Measurements from ENCODE around the gene SPRR2E.
"Not testable (repeated sequence)": the region's sequence is repeated elsewhere in the genome, so short reads cannot be mapped to it uniquely, and the experiment has no call there.

Gene SPRR2E

DNA sequence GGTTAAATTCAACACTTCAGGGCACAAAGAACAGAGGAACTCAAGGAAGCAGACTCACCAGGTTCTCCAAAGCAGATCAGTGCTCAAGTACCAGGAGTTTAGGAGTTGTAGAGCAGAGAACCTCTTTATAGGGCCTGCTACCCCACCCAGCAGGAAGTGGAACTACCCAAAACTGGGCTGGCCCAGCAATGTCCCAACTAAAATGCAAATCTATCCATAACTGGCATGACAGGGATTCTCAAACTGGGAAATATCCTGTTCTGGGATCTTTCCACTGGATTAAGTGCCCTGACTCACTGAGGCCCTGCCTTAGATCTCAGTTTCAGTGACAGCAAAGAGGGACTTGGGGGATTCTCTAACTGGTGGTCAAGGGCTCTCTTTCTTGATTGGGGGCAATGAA, at the start of gene SPRR2E:
TSS of gene SPRR2E (minus strand) at position 101 of the 400 bp plus-strand sequence. CDS start 775 bp downstream, outside the sequence.
- DNase-seq (ENCODE audit: low read depth in 3 of 3, low spot score in 1 of 3), result no peak

DNA sequence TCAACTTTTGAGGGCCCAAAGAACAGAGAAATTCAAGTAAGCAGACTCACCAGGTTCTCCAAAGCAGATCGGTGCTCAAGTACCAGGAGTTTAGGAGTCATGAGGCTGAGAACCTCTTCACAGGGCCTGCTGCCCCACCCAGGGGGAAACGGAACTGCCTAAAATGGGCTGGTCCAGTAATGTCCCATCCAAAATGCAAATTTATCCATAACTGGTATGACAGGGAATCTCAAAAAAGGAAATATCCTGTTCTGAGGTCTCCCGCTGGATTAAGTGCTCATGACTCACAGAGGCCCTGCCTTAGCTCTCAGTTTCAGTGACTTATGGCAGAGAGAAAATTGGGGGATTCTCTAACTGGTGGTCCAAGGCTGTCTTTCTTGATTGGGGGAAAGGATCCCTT, 47.1 kb upstream of the SPRR2E start:
- no peak for DNase-seq (ENCODE audit: low read depth in 3 of 3, low spot score in 1 of 3)

DNA sequence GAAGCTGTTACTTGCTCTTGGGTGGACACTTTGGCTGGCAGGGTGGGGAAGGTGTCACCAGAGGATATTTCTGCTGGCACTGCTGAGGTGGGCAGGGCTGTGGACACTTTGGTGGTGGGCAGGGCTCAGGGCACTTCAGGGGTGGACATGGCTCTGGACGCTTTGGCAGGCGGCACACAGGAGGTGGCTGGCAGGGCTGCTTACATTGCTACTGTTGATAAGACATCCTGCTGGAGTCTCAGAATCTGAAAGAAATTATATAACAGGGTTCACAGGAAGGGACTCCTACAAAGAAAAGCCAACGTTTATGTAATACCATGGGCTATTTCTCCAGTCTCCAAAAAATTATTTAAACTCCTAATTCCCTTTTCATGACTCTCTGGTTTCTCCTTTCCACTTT, 46.2 kb upstream of the SPRR2E start:
- no peak for DNase-seq (ENCODE audit: low read depth in 3 of 3, low spot score in 1 of 3)

DNA sequence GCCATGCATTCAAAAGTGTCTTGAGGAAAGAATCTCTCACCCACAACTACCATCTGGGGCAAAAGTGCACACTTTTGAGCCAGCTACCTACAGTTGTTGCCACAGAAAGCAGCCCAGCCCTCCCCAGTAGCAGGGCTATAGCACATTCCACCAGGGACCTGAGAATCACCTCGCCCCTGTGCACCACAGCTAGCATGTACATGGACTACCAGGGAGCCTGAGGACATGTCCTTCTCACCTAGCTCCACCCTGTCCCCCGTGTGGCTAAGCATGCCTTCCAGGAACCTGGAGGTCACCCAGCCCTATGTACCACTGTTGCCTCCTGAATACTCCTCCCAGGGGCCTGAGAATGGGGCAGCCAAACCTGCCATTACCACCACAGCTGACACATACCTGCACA, 39.4 kb upstream of the SPRR2E start:
- DNase-seq (ENCODE audit: low read depth in 3 of 3, low spot score in 1 of 3), result no peak

DNA sequence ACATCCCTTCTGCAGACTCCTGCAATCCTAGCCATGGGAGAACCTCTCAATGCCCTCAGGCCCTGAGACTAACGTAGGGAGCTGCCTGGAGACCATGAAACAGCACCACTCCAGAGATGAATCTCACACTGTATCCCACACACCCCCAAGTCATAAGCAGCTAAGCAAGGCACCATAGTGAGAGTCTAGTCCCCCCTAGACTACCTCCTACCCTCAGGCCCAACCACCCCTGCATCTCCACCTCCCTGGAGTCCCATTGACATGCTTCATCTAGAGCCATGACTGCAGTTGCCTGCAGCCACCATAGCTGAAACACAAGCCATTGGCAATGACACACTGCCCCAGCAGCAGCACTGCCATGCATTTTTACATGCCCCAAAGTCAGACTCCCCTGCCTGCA, 38.9 kb upstream of the SPRR2E start:
- no peak for DNase-seq (ENCODE audit: low read depth in 3 of 3, low spot score in 1 of 3)

DNA sequence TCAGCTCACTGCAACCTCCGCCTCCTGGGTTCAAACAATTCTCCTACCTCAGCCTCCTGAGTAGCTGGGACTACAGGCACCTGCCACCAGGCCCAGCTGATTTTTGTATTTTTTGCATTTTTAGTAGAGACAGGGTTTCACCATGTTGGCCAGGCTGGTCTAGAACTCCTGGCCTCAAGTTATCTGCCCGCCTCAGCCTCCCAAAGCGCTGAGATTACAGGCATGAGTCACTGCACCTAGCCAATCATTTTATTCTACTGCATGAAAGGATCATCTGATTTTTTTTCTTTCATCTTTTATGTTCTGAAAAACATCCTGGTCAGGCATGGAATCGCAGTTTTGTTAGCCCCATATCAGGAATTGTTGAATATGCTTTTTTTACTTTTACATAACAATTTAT, 34.4 kb upstream of the SPRR2E start:
- not testable (repeated sequence) for DNase-seq (ENCODE audit: low read depth in 3 of 3, low spot score in 1 of 3)

DNA sequence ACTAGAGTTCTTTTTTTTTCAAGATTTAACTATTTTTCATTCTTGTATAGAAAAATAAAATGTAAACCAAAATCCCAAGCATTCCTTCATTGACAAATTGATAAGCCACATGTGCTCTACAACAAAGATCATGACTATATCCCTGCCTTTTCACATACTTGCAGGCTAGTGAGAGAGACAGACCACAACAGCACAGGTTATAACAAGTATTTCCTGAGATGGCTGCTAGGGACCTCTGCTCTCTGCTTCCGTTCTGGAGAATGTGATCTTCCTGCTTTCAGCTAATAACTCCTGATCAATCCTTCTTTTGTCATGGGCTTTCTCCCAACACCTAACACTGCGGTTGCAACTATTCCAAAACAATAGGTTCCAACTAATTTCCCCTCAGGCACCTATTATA, 33.0 kb upstream of the SPRR2E start:
- DNase-seq (ENCODE audit: low read depth in 3 of 3, low spot score in 1 of 3), result no peak

DNA sequence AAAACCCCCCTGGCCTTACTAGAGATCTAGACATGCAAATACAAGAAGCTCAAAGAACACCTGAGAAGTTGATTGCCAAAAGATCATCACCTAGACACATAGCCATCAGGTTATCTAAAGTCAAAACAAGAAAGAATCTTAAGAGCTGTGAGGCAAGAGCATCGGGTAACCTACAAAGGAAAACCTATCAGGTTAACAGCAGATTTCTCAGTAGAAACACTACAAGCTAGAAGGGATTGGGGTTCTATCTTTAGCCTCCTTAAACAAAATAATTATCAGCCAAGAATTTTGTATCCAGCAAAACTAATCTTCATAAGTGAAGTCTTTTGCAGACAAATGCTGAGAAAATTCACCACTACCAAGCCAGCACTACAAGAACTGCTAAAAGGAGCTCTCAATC, 31.2 kb upstream of the SPRR2E start:
- DNase-seq (ENCODE audit: low read depth in 3 of 3, low spot score in 1 of 3), result no peak

DNA sequence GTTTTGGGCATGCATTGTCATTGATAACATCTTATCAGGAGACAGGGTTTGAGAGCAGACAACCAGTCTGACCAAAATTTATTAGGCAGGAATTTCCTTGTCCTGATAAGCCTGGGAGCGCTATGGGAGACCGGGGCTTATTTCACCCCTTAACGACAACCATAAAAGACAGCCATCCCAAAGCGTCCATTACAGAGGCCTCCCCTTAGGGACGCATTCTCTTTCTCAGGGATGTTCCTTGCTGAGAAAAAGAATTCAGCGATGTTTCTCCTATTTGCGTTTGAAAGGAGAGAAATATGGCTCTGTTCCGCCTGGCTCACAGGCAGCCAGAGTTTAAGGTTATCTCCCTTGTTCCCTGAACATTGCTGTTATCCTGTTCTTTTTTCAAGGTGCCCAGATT, 29.5 kb upstream of the SPRR2E start:
- not testable (repeated sequence) for DNase-seq (ENCODE audit: low read depth in 3 of 3, low spot score in 1 of 3)

DNA sequence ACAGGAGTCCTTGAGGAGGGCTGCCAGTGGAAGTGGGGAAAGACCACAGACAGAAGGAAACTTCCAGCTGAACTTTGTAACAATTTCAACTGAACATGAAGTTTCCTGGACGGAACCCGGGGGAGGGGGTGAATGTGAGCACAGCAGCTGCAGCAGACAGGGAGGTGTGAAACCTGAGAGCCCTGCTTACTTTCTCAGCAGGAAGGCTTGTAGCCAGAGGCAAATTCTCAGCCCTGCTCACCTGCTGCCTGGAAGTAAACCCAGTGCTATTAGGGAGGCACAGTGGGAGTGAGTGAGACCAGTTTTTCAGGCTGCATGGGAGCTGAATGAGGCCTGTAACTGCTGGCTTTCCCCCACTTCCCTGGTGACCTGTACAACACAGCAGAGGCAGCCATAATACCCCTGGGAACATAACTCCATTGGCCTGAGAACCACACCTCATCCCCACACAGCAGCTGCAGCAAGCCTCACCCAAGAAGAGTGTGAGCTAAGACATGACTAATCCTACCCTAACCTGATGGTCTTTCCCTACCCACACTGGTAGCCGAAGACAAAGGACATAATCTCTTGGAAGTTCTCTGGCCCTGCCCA, 28.6 kb upstream of the SPRR2E start:
- no peak for DNase-seq (ENCODE audit: low read depth in 3 of 3, low spot score in 1 of 3)

DNA sequence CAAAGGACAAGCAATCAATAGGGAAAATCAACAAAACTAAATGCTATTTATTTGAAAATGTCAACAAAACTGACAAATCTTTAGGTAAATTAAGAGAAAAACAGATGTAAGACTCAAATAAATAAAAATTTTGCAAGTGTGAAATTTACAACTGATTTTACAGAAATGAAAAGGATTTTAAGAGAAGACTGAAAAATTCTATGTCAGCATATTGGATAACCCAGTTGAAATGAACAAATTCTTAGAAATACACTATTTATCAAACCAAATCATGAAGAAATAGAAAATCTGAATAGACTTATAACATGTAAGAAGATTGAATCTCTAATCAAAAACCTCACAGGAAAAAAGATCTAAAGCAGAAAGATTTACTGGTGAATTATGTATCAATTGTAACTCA, 26.6 kb upstream of the SPRR2E start:
- DNase-seq (ENCODE audit: low read depth in 3 of 3, low spot score in 1 of 3), result no peak

DNA sequence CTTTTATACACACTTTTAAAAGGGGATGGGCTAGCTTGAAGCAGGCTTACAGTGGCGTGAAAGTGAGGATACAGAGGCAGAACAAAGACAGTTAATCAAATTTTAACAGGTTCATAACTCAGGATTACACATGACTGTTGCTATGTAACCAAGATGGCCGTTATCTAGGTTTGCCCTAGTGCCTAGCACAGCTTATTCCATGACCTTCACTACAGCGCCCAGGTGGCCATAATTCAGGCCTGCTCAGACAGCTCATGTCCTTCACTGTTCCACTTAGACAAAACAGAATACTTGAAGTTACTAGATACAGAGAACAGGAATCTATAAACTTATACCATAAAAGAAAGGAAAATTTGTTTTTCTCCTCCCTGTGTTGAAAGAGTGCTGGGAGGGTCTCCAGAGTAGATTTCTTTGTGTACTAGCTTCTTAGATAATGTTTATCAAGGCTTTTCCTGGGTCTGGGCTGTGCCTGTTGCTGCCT, 25.2 kb upstream of the SPRR2E start:
- no peak for DNase-seq (ENCODE audit: low read depth in 3 of 3, low spot score in 1 of 3)

DNA sequence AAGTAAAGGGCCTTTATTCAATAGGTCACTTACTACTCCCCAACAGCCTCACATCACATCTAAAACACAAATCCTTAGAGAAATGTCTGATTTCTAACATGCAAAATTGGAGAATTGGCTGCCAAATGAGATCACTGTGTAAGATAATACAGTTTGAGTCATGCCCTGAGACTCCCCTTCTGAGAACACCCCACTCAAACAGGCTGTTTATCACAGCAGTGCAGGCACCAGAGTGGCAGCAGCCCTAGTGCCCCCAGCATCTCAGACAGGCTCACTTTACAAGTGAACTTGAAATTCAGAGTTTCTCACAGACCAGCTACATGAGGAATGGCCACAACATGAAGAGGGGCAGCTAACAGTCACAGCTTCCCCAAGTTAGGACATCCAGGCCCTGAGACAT, 20.9 kb upstream of the SPRR2E start:
- DNase-seq (ENCODE audit: low read depth in 3 of 3, low spot score in 1 of 3), result not testable (repeated sequence)

DNA sequence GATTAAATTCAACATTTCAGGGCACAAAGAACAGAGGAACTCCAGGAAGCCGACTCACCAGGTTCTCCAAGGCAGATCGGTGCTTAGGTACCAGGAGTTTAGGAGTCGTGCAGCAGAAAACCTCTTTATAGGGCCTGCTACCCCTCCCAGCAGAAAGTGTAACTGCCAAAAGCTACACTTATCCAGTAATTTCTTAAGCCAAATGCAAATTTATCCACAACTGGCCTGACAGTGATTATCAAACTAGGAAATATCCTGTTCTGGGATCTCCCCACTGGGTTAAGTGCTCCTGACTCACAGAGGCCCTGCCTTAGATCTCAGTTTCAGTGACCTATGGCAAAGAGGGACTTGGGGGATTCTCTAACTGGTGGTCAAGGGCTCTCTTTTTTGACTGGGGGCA, 19.1 kb upstream of the SPRR2E start, which contains the start of gene SPRR2F:
TSS of gene SPRR2F (minus strand) at position 101 of the 400 bp plus-strand sequence. CDS start 783 bp downstream, outside the sequence.
- no peak for DNase-seq (ENCODE audit: low read depth in 3 of 3, low spot score in 1 of 3)

DNA sequence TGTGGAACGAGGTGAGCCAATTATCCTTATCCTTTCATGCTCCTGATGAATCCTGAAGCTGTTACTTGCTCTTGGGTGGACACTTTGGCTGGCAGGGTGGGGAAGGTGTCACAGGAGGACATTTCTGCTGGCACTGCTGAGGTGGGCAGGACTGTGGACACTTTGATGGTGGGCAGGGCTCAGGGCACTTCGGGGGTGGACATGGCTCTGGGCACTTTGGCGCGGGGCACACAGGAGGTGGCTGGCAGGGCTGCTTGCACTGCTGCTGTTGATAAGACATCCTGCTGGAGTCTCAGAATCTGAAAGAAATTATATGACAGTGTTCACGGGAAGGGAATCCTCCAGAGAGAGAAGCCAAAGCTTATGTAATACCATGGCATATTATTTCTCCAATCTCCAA, 18.1 kb upstream of the SPRR2E start:
- not testable (repeated sequence) for DNase-seq (ENCODE audit: low read depth in 3 of 3, low spot score in 1 of 3)

DNA sequence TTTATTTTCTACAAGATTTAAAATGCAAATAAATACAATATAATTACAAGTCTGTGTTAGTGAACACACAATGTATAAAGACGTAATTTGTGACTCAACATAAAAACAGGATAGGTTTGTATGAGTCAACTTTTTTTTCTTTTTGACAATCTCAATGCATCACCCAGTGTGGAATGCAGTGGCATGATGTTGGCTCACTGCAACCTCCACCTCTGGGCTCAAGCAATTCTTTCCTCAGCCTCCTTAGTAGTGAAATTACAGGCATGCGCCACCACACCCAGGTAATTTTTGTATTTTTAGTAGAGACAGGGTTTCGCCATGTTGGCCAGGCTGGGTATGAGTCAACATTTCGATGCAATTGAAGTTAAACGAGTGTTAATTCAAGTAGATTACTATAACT, 5.9 kb upstream of the SPRR2E start:
- DNase-seq (ENCODE audit: low read depth in 3 of 3, low spot score in 1 of 3), result no peak

DNA sequence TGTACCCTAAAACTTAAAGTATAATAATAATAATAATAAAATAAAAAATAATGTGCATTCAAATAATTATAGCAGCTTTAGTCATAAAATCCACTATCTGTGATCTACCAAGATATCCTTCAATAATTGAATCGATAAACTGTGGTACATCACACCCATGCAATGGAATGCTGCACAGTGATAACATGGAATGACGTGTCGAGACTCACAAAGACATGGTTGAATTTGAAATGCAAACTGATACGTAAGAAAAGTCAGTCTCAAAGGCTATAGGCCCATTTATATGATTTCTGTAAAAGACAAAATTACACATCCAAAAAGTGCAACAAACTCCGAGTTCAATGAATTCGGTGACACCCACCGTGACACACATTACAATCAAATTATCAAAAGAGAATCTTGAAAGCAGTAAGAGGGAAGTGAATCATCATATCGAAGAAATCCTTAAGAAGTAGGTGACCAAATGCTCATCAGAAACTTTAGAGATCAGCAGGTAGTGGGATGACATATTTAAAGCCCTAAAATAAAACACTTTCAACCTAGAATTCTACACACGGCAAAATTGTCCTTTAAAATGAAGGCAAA, 5.2 kb upstream of the SPRR2E start:
- DNase-seq (ENCODE audit: low read depth in 3 of 3, low spot score in 1 of 3), result no peak

DNA sequence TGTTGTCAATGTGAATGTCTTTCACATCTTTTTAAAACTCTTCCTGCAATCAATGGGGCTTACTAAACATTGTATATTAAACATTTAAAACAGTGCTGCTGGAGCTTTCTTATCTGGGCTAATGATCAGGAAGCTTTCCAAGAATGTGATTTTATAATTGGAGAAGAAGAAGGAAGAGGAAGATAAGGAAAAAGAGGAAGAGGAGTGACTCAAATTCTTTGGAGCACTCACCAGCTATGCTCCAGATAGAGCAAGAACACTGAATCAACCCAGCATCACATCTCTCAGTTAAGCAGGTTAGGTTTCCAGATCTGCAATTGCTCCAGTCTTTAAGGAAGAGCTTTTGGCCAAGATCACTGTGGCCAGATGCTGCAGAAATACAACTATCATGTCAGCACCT, 1.4 kb upstream of the SPRR2E start:
- no peak for DNase-seq (ENCODE audit: low read depth in 3 of 3, low spot score in 1 of 3)

DNA sequence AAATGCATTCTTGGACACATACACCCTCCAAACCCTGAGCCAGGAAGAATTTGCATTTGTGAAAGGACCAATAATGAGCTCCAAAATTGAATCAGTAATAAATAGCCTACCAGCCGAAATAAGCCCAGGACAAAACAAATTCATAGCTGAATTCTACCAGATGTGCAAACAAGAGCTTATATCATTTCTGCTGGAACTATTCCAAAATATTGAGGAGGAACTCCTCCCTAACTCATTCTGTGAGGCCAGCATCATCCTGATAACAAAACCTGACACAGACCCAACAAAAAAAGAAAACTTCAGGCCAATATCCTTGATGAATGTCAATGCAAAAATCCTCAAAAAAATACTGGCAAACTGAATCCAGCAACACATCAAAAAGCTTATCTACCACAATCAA, 6.7 kb downstream of the SPRR2E start:
- no peak for DNase-seq (ENCODE audit: low read depth in 3 of 3, low spot score in 1 of 3)

DNA sequence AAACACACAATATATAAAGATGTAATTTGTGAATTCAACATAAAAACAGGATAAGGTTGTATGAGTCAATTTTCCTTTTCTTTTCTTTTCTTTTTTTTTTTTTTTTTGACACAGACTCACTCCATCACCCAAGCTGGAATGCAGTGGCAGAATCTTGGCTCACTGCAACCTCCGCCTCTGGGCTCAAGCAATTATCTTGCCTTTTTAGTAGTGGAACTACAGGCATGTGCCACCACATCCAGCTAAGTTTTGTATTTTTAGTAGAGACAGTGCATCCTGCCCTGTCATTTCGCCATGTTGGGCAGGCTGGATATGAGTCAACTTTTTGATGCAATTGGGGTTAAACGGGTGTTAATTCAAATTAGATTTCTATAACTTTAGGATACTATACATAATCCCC, 12.6 kb downstream of the SPRR2E start:
- DNase-seq (ENCODE audit: low read depth in 3 of 3, low spot score in 1 of 3), result no peak

DNA sequence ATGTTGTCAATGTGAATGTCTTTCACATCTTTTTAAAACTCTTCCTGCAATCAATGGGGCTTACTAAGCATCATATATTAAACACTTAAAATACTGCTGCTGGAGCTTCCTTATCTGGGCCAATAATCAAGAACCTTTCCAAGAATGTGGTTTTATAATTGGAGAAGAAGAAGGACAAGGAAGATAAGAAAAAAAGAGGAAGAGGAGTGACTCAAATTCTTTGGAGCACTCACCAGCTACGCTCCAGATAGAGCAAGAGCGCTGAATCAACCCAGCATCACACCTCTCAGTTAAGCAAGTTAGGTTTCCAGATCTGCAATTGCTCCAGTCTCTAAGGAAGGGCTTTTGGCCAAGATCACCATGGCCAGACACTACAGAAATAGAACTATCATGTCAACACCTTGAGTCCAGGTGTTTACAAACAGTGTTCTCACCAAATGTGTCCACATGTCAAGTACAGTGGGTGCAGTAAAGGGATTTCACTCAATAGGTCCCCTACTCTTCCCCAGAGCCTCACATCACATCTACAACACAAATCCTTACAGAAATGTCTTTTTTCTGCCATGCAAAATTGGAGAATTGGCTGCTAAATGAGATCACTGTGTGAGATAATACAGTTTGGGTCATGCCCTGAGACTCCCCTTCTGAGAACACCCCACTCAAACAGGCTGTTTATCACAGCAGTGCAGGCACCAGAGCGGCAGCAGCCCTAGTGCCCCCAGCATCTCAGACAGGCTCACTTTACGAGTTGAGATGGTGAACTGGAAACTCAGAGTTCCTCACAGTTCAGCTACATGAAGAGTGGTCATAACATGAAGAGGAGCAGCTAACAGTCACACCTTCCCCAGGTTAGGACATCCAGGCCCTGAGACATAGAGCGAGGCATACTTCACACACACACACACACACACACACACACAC, 21.3 kb downstream of the SPRR2E start:
- no peak for DNase-seq (ENCODE audit: low read depth in 3 of 3, low spot score in 1 of 3)

DNA sequence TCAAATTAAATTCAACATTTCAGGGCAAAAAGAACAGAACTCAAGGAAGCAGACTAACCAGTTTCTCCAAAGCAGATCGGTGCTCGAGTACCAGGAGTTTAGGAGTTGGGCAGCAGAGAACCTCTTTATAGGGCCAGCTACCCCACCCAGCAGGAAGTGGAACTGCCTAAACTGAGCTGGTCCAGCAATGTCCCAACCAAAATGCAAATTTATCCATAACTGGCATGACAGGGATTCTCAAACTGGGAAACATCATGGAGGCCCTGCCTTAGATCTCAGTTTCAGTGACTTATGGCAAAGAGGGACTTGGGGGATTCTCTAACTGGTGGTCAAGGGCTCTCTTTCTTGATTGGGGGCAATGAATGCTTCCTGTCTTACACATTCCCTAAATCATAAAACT, 22.8 kb downstream of the SPRR2E start, which contains the start of gene SPRR2B:
TSS of gene SPRR2B (minus strand) at position 101 of the 400 bp plus-strand sequence. CDS start 772 bp downstream, outside the sequence.
- no peak for DNase-seq (ENCODE audit: low read depth in 3 of 3, low spot score in 1 of 3)

All from stimulated activated CD4-positive, alpha-beta T cell treated with anti-CD3 and anti-CD28 coated beads, TNF-alpha, amount 100 ng/mL, for 1 hour (primary cell).